HG03039 (cell line): Measurements from ENCODE around the gene ZNF541.

ENCODE experiments used
- ATAC-seq: cut with Tn5 transposase; IDR thresholded peaks from one replicate; pipeline ENCODE4 v1.9.1; 2021; ENCODE audit warnings: mild to moderate bottlenecking, moderate library complexity; ENCODE audit not compliant: unreplicated experiment

ZNF541 gene, protein sequence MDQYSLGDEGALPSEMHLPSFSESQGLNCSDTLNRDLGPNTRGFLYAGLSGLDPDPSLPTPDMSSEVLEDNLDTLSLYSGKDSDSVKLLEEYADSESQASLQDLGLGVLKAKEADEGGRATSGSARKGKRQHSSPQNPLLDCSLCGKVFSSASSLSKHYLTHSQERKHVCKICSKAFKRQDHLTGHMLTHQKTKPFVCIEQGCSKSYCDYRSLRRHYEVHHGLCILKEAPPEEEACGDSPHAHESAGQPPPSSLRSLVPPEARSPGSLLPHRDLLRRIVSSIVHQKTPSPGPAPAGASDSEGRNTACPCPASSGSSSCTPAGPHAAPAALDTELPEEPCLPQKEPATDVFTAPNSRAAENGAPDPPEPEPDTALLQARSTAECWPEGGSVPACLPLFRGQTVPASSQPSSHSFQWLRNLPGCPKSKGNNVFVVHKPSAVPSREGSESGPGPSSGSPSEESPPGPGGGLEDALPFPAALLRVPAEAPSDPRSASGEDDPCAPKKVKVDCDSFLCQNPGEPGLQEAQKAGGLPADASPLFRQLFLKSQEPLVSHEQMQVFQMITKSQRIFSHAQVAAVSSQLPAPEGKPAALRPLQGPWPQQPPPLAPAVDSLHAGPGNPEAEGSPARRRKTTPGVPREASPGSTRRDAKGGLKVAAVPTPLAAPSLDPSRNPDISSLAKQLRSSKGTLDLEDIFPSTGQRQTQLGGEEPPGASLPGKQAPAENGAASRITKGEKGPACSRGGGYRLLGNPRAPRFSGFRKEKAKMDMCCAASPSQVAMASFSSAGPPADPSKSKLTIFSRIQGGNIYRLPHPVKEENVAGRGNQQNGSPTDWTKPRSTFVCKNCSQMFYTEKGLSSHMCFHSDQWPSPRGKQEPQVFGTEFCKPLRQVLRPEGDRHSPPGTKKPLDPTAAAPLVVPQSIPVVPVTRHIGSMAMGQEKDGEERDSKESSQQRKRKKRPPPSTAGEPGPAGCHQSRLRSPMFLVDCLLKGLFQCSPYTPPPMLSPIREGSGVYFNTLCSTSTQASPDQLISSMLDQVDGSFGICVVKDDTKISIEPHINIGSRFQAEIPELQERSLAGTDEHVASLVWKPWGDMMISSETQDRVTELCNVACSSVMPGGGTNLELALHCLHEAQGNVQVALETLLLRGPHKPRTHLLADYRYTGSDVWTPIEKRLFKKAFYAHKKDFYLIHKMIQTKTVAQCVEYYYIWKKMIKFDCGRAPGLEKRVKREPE (N-terminal part only)

DNA sequence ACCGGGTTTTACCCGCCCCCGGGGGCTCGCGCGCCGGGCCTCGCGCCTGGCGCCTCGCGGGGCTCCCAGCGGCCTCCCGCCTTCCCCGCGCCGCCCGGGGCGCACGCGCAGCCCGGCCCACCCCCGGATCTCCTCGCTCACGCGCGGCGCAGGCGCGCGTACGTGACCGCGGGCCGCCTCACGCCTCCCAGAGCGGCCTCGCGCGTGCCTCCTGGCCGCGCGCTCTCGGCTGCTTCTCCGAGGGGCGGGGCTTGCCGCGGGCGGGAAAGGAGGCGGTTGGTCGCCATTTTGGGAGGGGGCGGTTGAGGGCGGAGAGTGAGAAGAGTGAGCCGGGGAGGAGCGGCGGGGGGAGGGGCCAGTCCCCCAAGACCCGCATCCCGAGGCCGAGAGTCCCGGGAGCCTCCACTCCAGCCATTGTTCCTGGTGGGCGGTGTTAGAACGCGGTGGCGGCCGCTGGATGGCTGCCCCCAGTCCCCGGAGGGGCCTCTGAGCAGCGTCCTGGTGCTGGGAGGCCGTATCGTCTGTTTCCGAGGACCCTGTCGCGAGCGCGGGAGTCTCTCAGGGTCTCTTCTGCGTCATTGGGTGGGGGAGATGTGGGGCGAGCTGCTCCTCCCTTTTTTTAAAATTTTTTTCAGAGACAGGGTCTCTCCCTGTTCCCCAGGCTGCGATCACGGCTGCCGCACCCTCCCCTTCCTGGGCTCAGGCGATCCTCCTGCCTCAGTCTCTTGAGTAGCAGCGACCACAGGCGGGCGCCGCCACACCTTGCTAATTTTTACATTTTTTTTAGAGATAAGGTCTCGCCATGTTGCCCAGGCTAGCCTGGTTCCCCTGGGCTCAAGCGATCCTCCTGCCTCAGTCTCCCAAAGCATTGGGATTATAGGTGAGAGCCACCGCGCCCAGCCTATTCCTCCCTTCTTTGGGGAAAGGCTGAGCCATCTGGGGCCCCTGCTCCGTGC lies at the start of gene ZNF541:
TSS of gene ZNF541 (minus strand) at position 78 of the 956 bp plus-strand sequence. CDS start 17,292 bp downstream, outside the sequence.
- ATAC-seq, result no peak

DNA sequence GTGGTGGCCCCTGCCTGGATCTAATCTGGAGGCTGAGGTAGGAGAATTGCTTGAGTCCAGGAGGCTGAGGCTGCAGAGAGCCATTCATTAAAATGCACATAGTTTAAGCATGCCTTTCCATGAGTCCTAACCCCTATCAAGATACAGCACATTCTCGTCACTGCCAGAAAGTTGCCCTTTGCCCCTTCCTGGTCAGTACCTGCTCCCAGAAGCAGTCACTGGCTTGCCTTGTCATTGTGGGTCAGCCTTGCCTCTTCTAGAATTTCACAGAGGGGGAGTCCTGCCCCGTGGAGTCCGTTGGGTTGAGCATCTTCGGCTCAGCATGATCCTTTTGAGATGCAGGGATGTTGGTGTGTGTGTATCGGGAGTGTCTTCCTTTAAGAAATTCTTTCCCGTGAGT lies 46.8 kb upstream of the ZNF541 start:
- no peak for ATAC-seq

DNA sequence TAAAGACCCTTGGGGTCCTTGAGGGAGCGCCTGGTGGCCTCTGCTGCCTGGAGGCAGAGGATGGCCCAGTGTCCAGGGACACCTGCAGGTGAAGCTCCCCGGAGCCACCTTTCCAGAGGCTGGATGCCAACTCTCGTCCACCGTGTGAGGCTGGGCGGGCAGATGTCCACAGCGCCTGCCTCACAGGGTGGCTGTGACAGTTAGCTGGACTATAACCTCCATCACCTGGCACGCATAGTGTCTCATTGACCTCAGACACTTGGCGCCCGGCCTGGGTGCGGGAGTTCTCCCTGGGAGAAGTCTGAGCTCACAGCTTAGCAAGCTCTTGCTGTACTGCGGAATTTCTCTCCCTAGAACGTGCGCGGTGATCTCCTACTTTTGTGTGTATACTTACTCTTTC lies 45.8 kb upstream of the ZNF541 start:
- ATAC-seq, result no peak

DNA sequence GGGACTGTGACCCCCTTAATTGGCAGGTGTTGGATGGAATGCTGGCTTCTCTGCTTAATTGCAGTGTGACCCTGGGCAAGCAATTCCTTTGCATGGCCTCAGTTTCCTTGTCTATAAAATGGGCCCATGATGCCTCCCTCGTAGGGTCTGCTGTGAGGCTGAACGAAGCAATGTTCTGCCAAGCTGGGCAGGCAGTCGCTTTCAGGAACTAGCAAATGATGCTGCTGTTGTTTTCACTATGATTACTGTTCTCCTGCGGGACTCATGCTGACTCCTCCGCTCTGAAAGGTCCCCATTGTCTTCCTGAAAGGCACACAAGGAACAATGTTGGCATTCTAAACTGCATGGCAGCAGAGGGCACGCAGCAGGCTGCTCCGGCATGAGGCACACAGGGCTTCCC lies 42.8 kb upstream of the ZNF541 start:
- ATAC-seq, result no peak

DNA sequence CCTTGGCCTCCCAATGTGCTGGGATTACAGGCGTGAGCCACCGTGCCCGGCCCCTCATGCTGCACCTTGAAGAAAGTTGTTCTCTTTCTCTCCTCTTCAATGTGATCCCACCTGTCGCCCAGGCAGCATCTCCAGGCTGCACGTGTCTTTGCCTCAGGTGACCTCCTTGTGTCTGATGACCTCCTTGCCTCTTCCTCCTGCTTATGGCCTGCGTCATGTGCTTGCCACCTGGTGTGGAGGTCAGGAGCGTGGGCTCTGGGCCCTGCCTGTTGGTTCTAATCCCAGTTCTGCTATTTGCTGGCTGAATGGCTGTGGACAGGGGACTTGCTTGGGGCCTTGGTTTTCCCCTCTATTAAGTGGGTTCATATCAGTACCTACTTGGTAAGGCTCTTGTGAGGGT lies 42.3 kb upstream of the ZNF541 start:
- ATAC-seq, result no peak

DNA sequence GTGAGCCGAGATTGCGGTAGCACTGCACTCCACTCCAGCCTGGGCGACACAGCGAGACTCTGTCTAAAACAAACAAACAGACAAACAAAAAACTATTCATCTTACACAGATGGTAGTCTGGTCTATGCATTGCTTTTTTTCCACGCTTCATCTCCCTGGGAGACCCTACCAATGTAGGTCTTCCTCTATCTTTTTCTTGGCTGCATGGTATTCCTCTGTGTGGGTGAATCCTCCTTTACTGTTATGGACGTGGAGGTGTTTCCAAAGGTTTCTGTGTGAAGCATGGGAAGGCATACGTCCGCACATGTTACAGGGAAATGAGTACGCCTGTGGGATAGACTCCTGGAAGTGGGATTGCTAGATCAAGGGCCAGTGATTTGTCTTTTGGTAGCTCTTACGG lies 41.6 kb upstream of the ZNF541 start:
- ATAC-seq, result no peak

DNA sequence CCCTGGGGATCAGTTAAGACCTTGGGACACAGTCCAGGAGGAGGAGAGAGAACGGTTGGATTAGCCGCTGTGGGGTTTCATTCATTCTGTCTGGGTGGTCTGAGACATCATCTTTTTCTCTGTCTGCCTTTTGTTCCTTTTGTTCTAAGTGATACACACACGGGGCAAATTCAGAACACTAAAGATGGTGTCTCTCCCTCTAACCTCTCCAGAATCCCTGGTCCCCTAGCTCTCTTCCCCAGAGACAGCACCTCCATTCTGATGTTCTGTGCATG lies 41.0 kb upstream of the ZNF541 start:
- ATAC-seq, result no peak

DNA sequence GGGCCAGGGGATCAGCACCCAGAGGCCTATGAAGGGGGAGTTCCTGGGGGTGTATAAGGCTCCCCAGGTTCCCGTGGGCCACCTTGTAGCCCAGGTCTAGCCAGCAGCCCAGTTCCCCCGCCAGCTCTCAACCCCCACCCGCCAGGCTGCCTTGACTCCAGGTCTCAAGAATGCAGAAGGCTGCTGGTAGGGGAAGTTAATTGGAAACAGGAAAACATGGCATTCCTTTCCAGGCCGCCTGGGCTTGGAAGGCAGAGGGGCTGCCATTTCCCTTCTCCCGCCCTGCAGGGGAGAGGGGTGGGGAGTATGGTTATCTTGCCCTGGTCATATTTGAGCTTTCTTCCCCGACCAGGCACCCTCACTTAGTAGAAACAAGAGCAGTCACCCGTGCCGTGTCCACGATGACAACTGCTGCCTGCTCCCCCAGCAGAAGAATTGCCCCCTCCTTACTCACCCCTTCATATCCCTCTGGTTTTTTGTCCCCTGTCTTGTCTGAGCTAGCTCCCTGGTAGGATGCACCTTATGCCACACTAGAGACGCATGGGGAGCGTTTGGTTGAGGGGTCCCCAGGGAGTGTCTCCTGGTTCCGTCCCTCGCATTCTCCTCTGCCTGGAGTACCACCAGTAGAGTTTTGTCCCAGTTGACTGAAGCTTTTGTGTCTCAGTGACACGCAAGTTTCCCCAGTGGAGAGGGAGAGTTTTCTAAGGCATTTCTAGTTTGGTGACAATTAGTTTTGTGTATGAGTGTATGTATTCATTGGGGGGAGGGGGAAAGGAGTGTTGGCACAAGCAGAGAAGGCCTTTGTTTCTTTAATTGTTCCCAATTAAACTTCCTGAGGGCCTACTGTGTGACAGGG lies 40.4 kb upstream of the ZNF541 start:
- no peak for ATAC-seq

DNA sequence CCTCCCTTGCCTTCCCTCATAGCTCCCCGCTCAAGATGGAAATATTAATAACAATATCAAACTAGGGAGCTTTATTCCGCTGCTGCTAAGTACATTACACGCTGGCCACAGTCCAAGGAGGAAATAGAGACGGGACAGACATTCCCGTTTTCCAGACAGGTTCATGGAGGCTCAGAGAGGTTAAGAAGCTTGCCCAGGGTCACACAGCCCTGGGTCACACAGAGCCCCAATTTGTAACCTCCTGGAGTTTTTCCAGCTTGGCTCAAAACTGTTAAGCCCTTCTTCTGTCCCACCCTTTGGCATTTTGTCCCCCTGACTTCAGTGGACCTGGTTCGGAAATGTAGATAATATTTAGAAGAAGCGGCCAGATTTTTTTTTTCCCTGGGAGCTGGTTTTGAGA lies 38.0 kb upstream of the ZNF541 start:
- ATAC-seq, result no peak

DNA sequence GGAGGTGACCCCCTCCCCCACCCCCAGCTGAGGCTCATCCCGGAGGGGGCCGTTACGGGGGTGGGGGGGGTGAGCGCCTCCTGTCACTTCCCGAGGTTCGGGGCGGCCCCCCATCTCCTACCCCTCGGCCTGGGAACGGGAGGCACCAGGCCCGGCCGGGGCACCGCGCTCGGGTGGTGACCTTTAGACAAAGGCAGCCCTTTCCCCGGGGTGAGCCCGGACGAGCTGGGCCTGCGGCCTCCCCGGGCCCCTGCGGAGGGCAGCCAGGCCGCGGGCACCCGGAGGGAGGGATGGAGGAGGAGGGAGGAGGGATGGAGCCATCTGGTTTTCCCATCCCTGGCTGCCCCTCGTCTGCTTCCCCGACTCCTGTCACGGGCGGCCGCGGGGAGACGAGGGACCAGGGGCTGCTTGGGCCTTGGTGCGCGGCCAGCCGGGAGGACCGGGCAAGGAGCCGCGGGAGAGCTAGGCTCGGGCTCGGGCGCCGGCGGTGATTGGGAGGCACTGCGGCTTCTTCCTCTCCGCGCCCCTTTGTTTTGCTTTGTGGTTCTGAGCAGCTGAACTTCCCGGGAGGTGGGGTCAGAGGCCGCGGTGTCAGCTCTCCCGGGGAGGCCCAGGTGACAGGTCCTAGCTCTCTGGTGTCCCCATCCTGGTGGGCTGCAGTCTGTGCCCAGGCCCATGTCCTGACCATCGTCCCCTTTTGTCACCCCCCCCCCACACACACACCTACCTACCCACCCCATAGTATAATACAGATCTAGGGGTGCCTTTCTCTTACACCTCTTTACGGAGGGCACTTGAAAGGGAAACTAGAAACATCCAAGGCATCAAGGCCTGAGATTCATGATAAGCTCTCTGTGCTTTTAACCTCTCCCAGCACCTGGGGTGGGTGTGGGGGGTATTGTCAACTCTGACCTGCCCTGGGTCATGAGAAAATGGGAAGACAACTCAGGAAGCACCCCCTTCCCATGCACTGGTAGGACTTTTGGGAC lies 37.3 kb upstream of the ZNF541 start:
- ATAC-seq, result no peak

DNA sequence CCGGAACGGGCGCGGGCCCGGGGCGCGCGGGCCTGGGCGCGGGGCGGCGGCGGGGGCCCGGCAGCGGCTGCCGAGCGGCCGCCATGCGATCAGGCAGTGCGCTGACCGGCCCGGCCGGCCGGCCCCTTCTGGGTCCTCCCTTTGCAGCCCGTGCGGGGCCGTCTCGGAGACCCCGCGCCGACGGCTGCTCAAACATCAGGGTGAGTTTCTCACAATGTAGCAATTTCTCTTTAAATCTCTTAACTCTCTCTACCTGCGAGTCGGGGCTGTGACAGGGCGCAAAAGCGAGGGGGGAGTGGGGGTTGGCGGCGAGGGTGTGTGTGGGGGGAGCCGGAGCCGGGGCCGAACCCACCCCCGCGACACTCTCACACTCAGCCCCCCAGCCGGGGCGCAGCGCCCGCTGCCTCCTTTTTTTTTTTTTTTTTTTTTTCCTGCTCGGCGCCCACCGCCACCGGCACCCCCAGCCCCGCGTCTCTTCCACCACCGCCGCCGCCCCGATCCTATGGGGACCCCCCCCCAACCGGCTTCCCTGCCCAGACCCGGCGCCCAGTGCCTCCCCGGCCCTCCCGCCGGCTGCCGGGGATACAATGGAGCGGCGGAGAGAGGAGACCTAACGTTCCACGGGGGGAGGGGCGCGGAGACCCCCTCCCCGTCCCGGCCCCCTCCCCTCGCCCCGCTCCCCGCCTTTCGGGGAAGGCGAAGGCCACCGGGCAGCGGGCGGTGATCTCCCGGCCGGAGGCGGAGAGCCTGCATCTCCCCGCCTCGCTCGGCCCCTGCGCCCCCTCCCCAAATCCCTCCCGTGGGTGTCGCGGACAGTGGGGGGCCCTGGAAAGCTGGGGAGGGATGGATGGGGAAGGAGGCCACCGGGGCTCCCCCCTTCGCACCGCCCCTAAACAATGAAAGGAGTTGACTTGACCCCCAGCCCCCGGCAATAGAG lies 36.3 kb upstream of the ZNF541 start, which contains the start of gene BICRA:
TSS of gene BICRA (plus strand) at position 166 of the 937 bp plus-strand sequence. CDS start 64,441 bp downstream, outside the sequence.
- peak; percentile 33 for ATAC-seq

DNA sequence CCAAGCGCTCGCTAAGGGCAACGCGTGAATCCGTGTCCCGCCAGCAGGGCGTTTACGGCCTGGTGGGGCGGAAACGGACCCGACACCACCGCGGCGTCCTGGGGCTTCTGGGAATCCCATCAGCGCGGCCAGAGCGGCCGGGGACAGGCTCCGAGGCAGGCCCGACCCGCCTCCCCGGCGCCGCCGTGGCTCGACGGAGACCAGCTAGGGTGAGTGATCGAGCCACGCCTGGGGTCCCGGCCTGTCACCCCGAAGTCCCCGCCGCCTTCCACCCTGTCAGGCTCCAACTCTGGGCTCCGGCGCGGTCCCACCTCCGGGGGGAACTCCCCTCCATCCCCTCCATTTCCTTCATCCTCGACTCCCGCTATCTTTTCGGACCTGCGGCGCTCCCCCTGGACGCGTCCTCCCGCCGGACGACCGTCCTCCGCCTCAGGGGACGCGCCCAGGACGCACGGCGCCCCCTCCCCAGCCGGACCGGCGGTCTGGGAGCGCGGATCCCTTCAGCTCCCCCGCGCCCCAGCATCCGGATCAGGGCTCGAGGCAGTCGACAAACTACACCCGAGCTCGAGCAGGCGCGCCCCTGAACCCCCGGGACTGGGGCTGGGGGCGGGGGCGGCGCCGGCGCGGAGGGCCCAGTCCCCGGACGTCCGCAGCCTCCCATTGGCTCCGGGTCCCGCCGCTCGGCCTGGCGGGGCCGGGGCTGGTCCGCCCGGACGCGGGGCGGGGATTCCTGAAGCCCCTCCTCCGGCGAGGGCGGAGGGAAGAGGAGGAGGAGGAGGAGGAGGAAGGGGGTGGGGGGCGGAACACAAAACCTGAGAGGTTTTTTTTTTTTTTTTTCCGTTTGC lies 35.3 kb upstream of the ZNF541 start:
- peak; percentile 77 for ATAC-seq

DNA sequence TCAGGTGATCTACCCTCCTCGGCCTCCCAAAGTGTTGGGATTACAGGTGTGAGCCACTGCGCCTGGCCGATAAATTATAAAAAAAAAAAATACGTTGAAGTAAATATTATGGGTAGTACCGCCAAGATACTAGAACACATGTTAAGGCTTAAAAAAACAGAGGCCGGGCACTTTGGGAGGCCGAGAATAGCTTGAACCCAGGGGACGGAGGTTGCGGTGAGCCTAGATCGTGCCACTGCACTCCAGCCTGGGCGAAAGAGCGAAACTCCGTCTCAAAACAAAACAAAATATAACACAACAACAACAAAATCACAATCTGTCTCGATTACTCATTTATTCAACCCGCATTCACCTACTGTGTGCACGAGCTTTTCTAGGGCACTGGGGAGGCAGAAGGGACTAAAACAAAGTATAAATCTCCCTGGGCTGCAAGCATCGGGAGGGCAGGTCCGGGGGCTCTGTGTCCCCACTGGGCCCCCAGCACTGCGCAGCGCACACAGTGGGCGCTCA lies 34.7 kb upstream of the ZNF541 start:
- no peak for ATAC-seq

DNA sequence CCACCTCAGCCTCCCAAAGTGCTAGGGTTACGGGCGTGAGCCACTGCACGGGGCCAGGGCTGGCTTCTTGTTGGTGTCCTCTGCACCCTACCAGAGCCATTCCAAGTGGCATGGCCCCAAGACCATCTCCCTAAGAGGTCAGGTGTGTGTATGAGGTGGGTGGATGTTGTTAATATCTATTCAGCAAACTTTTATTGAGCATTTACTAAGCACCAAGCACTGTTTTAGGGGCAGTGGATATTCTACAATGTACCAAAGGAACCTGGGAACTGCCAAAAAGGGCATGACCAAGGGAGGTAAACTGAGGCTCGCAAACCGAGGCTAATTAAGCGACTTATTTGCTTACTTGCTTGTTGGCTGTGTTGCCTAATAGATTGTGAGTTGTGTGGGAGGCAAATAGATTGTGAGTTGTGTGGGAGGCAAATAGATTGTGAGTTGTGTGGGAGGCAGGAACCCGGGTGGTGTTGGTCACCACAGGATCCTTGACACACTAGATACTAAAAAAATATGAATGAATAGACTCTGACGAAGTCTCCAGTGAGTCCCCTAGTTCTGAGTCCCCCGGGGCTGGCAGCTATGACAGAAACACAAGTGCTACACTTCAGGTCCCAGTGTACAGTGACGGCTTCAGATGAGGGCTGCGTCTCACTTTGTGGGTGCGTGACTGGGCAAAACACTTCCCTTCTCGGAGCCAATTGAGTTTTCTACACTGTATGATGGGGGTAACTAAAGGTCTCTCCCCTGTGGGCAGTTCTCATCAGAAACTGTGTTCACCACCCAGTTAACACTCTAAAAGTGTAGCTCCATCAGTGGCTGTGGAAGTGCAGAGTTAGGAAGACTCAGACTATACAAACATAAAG lies 31.0 kb upstream of the ZNF541 start:
- ATAC-seq, result no peak
